Left renal pelvis (tissue), 4 donors: Measurements from ENCODE around the gene GLYATL3. TPM values are rescaled to one million over a fixed set of nuclear protein-coding genes. Genes with fewer than 3 reads are reported as not detected.

Experiments used
- DNase-seq, 4 donors: peaks; one replicate each; pipeline ENCODE4 v3.0.0-alpha.2; 2013; ENCODE audit warnings: low read depth in 4 of 4, low spot score in 3 of 4
- polyA plus RNA-seq, 4 donors: library from polyadenylated mRNA; unstranded; fragments of 120-200 nt; gene quantifications; one replicate each; pipeline ENCODE4 v1.2.1, GENCODE V29; 2013; ENCODE audit not compliant: insufficient read length in 4 of 4

GLYATL3 gene
- polyA plus RNA-seq, 4 donors, result not detected

DNA sequence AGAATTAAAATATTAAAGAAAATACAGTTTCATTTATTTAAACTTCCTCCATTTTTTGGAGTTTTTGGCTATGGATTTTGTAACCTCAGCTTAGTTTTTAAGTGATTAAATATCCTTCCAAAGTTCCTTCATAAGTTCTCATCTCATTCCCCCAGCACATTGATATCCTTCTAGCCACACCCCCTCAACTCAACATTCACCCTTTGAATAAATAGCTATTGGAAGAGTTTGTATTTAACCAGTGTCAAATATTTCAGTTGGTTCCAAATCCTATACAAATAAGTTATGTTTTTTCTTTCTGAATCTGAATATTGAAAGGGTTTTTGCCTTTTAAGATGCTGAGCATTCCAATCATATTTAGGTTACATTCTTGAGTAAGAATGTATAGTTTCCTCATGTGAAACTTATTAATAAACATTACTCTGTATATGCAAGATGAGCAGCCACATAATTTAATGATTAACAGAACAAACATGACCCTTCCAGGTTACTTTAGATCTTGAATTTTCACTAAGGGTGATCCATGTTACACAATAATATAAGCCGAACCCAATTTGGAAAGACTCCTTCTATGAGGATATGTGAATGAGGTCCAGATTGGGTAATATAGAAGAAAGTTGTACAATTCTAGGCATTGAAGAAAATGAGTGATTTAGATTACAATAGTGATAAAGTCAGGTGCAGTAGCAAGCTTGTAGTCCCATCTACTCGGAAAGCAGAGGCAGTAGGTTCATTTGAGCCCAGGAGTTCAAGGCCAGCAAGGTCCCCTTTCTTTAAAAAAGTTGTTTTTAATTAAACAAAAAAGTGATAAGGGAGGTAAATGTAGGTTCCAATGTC lies 13.6 kb downstream of the GLYATL3 start:
- no peak for DNase-seq

GRCh38 chr6:49514571-49515484 lies 15.1 kb downstream of the GLYATL3 start:
- DNase-seq, result no peak

GRCh38 chr6:49515485-49516146 lies 15.9 kb downstream of the GLYATL3 start:
- no peak for DNase-seq

DNA sequence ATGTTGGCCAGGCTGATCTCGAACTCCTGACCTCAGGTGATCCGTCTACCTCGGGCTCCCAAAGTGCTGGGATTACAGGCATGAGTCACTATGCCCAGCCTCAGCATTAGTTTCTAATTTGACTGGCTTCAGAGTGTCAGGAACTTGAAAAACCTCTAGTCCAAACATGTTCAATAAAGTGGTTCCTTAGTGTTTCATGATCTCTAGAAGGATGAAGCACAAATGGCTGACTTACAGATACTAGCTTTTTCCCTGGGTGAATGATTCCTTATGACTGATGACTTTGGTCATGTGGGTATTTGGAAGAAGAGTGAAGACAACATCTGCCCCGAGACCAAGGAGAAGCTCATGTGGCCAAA lies 16.4 kb downstream of the GLYATL3 start:
- no peak for DNase-seq

DNA sequence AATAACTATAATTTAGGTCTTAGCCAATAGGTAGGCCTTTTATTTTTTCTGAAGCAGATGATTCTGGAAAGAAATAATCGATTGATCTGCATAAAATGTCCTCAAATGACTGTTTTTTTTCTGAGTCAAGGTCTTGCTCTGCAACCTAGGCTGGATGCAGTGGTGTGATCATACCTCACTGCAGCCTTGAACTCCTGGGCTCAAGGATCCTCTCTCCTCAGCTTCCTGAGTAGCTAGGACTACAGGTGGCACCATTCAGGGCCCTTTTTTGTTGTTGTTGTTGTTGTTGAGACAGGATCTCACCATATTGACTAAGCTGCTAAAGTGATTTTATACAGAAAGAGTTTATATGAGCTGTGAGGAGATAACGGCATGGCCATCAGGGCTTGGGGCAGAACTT lies 18.2 kb downstream of the GLYATL3 start:
- DNase-seq, result no peak

DNA sequence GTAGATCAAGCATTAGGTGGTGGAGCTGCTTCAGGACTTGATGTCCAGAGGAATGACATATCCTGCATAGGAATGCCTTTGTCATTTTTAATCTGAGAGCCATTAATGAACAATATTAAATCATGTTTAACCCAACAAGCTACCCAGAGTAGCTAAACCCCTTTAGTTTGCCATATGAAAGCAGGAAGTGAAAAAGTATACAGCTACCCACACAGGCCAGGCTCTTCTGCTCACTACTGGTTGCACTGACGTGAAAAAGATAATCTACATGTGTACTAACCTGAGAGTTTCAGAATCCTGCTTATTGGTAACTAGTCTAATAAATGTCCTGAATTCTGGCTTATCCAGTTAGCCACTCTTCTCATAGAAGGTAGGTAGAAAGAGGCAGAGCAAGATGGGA lies 19.9 kb downstream of the GLYATL3 start:
- DNase-seq, result no peak

DNA sequence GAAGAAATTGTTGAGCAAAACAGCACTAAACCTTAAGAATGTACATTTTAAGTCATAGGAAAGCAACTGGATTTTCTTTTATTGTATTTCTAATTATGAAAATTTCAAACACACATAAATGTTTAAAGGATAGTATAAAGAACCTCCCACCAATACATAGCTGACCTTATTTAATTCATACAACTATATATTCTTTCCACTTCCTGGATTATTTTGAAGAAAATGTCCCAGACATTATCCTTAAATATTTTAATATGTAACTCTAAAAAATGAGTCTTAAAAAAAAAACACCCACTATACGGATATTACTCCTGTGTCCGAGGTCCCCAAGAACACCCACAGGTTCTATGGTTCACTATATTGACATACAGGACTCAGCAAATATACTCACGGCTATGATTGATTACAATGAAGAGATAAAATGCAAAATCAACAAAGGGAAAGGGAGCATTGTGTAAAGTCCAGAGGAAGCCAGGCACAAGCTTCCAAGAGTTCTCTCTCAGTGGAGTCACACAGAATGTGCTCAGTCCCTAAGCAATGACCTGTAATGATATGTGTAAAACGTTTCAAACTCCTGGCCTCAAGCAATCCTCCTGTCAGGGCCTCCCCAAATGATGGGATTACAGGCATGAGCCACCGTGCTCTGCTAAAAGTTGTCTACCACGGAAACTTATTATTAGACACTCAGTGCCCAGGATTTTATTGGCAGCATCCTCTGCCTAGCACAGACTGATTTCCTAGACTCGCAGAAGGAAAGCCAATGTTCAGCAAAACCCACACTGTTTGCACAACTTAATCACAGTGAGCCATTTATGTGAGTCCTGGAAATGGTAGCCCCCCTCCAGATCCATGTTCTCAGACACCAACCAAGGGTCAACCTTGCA lies 23.2 kb downstream of the GLYATL3 start:
- DNase-seq, result no peak

DNA sequence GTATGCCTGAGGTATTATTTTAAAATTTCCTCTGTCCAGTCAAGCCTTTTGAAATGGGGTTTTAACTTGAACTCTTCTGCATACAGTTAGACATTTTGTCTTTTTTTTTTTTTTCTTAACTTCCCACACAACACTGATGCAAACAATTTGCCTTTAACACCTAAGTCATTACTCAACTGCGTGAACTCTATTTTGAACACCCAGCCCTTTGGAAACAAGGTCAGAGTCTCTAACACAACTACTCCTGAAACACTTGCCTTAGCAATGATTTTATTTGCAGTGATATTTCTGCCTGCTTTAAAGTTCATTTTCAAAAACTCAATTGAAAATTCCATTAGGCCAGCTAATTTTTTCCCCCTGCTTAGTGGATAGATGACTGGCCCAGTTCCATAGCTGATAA lies 24.2 kb downstream of the GLYATL3 start:
- no peak for DNase-seq

DNA sequence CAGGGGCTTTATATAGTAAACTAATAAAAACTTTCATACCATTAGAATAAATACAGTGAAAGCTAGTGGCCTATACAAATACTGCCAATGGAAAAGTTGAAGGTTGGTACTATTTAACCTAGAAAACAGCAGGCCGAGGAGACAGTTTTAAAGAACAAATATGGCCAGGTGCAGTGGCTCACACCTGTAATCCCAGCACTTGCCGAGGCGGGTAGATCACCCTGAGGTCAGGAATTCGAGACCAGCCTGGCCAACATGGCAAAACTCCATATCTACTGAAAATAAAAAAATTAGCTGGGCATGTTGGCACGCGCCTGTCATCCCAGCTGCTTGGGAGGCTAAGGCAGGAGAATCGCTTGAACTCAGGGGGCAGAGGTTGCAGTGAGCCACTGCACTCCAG lies 24.8 kb downstream of the GLYATL3 start:
- DNase-seq, result no peak

DNA sequence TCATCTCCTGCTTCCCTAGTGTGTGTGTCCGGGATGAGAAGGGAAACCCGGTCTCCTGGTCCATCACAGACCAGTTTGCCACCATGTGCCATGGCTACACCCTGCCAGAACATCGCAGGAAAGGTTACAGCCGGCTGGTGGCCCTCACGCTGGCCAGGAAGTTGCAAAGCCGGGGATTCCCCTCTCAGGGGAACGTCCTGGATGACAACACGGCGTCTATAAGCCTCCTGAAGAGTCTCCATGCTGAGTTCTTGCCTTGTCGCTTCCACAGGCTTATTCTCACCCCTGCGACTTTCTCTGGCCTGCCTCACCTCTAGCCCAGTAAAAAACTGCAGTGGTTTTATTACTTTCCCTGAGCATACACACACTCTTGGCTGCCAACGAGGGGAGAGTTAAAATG lies 26.9 kb downstream of the GLYATL3 start:
- no peak for DNase-seq

DNA sequence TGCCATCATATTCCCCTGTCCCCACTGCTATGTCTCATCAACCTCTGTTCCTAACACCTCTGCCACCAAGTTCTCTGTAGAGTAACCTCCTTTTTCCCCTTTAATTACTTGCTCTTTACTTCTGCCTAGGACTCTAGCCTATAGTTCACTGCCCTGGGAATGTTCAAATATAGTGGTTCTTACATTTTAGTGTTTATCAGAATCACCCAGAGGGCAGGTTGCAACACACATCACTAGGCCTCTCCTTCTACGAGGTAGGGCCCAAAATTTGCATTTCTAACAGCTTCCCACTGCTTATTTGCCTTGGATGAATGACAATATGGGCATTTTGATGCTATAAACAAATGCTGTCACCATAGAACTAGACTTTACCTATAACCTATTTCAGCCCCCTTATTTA lies 27.6 kb downstream of the GLYATL3 start:
- DNase-seq, result no peak

GRCh38 chr6:49528571-49528970 lies 28.8 kb downstream of the GLYATL3 start:
- DNase-seq, result no peak

DNA sequence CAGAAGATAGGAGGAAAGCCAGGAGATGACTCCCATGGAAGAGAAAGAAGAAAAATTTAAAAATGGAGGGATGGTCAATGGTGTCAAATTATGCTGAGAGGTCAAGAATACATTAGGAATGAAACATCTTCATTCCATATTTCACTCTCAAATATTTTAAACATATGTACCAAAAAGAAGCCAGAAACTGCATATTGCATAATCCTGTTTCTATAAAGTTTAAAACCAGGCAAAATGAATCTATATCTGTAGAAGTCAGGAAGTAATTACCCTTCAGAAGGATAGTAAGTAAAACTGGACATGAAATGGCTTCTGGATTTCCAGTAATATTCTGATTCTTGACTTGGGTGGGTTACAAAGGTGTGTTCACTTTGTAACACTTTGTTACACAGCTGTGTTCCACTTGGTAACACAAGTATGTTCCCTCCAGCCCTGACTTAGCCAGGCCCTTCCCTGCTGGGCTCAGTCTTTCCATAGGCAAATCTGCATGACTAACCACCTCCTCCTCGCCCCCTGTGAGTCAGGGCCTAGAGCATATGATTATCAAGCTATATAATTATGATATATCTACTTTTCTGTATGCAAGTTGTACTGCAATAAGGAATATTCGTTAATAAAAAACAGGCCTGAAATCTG lies 30.5 kb downstream of the GLYATL3 start:
- DNase-seq, result no peak

GRCh38 chr6:49531774-49532569 lies 32.2 kb downstream of the GLYATL3 start:
- DNase-seq, result peak in 3 of 4 donors; percentile 17 to 29 (median 24)

GRCh38 chr6:49535795-49536194 lies 36.1 kb downstream of the GLYATL3 start:
- DNase-seq, result no peak

DNA sequence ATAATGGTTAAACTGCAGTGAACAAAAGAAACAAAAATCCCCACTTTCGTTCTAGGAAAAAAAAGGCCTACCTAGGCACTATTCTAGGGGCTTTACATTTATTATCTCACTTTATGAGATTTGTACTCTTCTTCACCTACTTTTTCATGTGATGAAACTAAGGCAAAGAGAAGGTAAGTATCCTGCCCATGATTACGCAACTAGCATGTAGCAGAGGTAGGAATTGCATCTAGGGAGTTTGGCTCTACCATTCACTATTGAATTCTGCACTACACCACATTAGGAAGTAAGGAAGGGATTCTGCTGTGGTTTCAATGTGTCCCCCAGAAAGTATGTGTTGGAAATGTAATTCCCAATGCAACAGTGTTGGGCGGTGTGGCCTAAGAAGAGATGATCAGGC lies 39.4 kb downstream of the GLYATL3 start:
- DNase-seq, result no peak

- DNase-seq, result no peak
Measured at GRCh38 chr6:49540614-49541013, 40.9 kb downstream of the GLYATL3 start.

- DNase-seq, result no peak
Measured at GRCh38 chr6:49541210-49541724, 41.5 kb downstream of the GLYATL3 start.

- DNase-seq, result no peak
Measured at GRCh38 chr6:49541936-49542335, 42.2 kb downstream of the GLYATL3 start.
